DOHH2 (cell line): Measurements from ENCODE around the gene CYTH3.

ENCODE experiments used
- EZH2phosphoT487 ChIP-seq: fragments of 200-600 bp; sonication (generic); IDR thresholded peaks from 2 replicates; pipeline ENCODE4 v1.6.1; 2017; ENCODE audit warnings: borderline replicate concordance, mild to moderate bottlenecking, antibody characterized with exemption, low read length, moderate library complexity, mixed read lengths
- TF ChIP-seq, protein P1 (sequence below): fragments of 200-600 bp; sonication (generic); IDR thresholded peaks from one replicate; pipeline ENCODE4 v1.5.1; 2014; ENCODE audit warnings: antibody characterized with exemption, mild to moderate bottlenecking, low read depth, low read length; ENCODE audit not compliant: poor library complexity, severe bottlenecking

- TF ChIP-seq, protein P1, sequence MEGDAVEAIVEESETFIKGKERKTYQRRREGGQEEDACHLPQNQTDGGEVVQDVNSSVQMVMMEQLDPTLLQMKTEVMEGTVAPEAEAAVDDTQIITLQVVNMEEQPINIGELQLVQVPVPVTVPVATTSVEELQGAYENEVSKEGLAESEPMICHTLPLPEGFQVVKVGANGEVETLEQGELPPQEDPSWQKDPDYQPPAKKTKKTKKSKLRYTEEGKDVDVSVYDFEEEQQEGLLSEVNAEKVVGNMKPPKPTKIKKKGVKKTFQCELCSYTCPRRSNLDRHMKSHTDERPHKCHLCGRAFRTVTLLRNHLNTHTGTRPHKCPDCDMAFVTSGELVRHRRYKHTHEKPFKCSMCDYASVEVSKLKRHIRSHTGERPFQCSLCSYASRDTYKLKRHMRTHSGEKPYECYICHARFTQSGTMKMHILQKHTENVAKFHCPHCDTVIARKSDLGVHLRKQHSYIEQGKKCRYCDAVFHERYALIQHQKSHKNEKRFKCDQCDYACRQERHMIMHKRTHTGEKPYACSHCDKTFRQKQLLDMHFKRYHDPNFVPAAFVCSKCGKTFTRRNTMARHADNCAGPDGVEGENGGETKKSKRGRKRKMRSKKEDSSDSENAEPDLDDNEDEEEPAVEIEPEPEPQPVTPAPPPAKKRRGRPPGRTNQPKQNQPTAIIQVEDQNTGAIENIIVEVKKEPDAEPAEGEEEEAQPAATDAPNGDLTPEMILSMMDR = no peak
- TF ChIP-seq EZH2phosphoT487 = no peak
Measured at GRCh38 chr7:6188389-6188788, 84.0 kb downstream of the CYTH3 start.
